Keratinocyte (primary cell): Measurements from ENCODE around the gene RGS10. TPM values are rescaled to one million over a fixed set of nuclear protein-coding genes. Genes with fewer than 3 reads are reported as not detected.
"Not testable (repeated sequence)": the region's sequence is repeated elsewhere in the genome, so short reads cannot be mapped to it uniquely, and the experiment has no call there.

Experiments used
- DNase-seq: peaks from one replicate; pipeline ENCODE4 v3.0.0-alpha.2; 2011; ENCODE audit warnings: low read depth, missing footprints, low spot score
- FAIRE-seq: peaks from 2 replicates; lab custom pipeline; 2011; peaks lifted over from hg19 to GRCh38; lab: Jason Lieb, UNC
- H2AFZ ChIP-seq: 2 replicates; pipeline ENCODE4 v1.6.0; 2012; ENCODE audit warnings: low read length, control low read depth, inconsistent platforms; ENCODE audit not compliant: control insufficient read depth
- H3K27ac ChIP-seq: 2 replicates; pipeline ENCODE4 v1.5.1; 2011; ENCODE audit warnings: low read length; ENCODE audit not compliant: control insufficient read depth, insufficient read depth
- H3K27me3 ChIP-seq: 3 replicates; pipeline ENCODE4 v1.6.0; 2011; ENCODE audit warnings: low read length; ENCODE audit not compliant: control insufficient read depth, insufficient read depth; ENCODE audit errors: extremely low read depth
- H3K36me3 ChIP-seq, 2 experiments: 2 replicates in 1 of 2; 3 replicates in 1 of 2; pipeline ENCODE4 v1.5.1; 2011; ENCODE audit warnings: low read length in 2 of 2, mild to moderate bottlenecking in 1 of 2; ENCODE audit not compliant: control insufficient read depth in 2 of 2, insufficient read depth in 2 of 2; ENCODE audit errors: extremely low read depth in 1 of 2
- H3K4me1 ChIP-seq: 3 replicates; pipeline ENCODE4 v1.5.1; 2011; ENCODE audit warnings: low read length; ENCODE audit not compliant: control insufficient read depth, insufficient read depth; ENCODE audit errors: extremely low read depth
- H3K4me2 ChIP-seq: 3 replicates; pipeline ENCODE4 v1.6.0; 2011; ENCODE audit warnings: low read depth, low read length; ENCODE audit not compliant: control insufficient read depth, insufficient read depth; ENCODE audit errors: extremely low read depth
- H3K4me3 ChIP-seq, 3 experiments: fragments of 200-600 bp in 1 of 3; sonication (generic) in 1 of 3; 2 replicates in 2 of 3; 3 replicates in 1 of 3; pipeline ENCODE4 v1.5.1; 2011 to 2016; ENCODE audit warnings: low read length in 3 of 3, mild to moderate bottlenecking in 3 of 3, control low read depth in 2 of 3, inconsistent platforms in 1 of 3, low read depth in 1 of 3, mixed read lengths in 1 of 3, mixed run types in 1 of 3, moderate library complexity in 1 of 3; ENCODE audit not compliant: control insufficient read depth in 2 of 3, insufficient read depth in 2 of 3; ENCODE audit errors: extremely low read depth in 1 of 3
- H3K79me2 ChIP-seq: 2 replicates; pipeline ENCODE4 v1.6.0; 2012; ENCODE audit warnings: low read length; ENCODE audit not compliant: control insufficient read depth, insufficient read depth
- H3K9ac ChIP-seq: 3 replicates; pipeline ENCODE4 v1.6.0; 2011; ENCODE audit warnings: low read length; ENCODE audit not compliant: control insufficient read depth, insufficient read depth; ENCODE audit errors: extremely low read depth
- H3K9me1 ChIP-seq: 3 replicates; pipeline ENCODE4 v1.6.0; 2011; ENCODE audit warnings: low read length; ENCODE audit not compliant: control insufficient read depth, insufficient read depth; ENCODE audit errors: extremely low read depth
- H3K9me3 ChIP-seq: 2 replicates; pipeline ENCODE4 v1.5.1; 2012; ENCODE audit warnings: low read depth, low read length; ENCODE audit not compliant: control insufficient read depth
- H4K20me1 ChIP-seq: 3 replicates; pipeline ENCODE4 v1.6.0; 2011; ENCODE audit warnings: low read length; ENCODE audit not compliant: control insufficient read depth, insufficient read depth; ENCODE audit errors: extremely low read depth
- EZH2 ChIP-seq: IDR thresholded peaks from one replicate; pipeline ENCODE4 v1.6.1; 2012; ENCODE audit warnings: inconsistent platforms, mild to moderate bottlenecking, low read length, moderate library complexity
- dilution Hi-C: fragments of 300-500 bp; cut with MboI; formaldehyde crosslinking; loops from one replicate; pipeline ENCODE4 v1.7.0; 2020; ENCODE audit warnings: low sequenced_read_pairs; ENCODE audit not compliant: extremely low pct_ligation_motif_present
- polyA plus RNA-seq, 5 experiments: library from polyadenylated mRNA; depleted of rRNA in 3 of 5; stranded (reverse) in 3 of 5; stranded (forward) in 1 of 5; unstranded in 1 of 5; fragments of >200 nt; gene quantifications; 1 replicate in 1 of 5; 2 replicates in 3 of 5; 3 replicates in 1 of 5; pipeline versions ENCODE4 v1.2.1 to v1.2.3, GENCODE V29; 2011 to 2012; ENCODE audit warnings: missing spikeins in 2 of 5, low read depth in 1 of 5, low replicate concordance in 1 of 5
- TF ChIP-seq, protein P1 (sequence below), 3 experiments: IDR thresholded peaks in 1 of 3; conservative IDR thresholded peaks in 1 of 3; optimal IDR thresholded peaks in 1 of 3; 2 replicates in 2 of 3; 3 replicates in 1 of 3; pipeline versions ENCODE3 to v1.5.1; 2011; ENCODE audit warnings: low read length in 3 of 3, mild to moderate bottlenecking in 3 of 3, moderate library complexity in 2 of 3, control low read depth in 1 of 3, inconsistent platforms in 1 of 3; ENCODE audit not compliant: insufficient read depth in 2 of 3; ENCODE audit errors: extremely low read depth in 1 of 3

Gene RGS10
- polyA plus RNA-seq, 1 donor (not counting 4 experiments of a cell fraction or from before 2014, with no cell fraction given) = 87.8 TPM

DNA sequence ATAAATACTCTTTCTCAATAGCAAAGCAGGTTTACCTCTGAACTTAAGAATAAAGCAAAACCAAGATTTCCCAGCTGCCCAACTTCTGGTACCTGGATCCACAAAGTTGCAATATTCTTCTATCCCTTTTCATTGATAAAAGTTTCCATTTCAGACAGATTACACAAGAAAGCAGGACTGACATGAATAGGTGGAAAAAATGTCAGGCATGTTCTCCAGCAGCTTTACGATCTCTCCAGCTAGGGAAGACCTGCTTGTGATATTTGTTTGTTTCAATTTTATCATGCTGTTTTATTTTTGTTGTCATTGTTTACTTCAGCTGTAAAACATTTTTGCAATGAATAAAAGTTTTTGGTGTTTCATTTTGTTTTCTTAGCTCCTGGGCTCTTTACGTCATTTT, 9.0 kb downstream of the RGS10 start:
- Histone ChIP-seq H3K4me1 (peaks cover 12% of the 10 kb centered on the region), H4K20me1 (no peaks in the 10 kb centered on the region), H3K4me3 (no peak overlapping the region), H3K27me3 (no peaks in the 10 kb centered on the region), H3K4me2 (no peak overlapping the region), H3K79me2 (peaks cover 73% of the 10 kb centered on the region), H3K36me3 (peaks cover 0 to 4% of the 10 kb centered on the region in 2 experiments), H3K9me3 (no peaks in the 10 kb centered on the region), H3K9ac (no peak overlapping the region), H3K9me1 (no peaks in the 10 kb centered on the region), H3K27ac (no peak overlapping the region), H2AFZ (no peak overlapping the region)
- dilution Hi-C loops = no loop called here
- DNase-seq = no peak
- no peak for FAIRE-seq
- TF ChIP-seq, protein P1, sequence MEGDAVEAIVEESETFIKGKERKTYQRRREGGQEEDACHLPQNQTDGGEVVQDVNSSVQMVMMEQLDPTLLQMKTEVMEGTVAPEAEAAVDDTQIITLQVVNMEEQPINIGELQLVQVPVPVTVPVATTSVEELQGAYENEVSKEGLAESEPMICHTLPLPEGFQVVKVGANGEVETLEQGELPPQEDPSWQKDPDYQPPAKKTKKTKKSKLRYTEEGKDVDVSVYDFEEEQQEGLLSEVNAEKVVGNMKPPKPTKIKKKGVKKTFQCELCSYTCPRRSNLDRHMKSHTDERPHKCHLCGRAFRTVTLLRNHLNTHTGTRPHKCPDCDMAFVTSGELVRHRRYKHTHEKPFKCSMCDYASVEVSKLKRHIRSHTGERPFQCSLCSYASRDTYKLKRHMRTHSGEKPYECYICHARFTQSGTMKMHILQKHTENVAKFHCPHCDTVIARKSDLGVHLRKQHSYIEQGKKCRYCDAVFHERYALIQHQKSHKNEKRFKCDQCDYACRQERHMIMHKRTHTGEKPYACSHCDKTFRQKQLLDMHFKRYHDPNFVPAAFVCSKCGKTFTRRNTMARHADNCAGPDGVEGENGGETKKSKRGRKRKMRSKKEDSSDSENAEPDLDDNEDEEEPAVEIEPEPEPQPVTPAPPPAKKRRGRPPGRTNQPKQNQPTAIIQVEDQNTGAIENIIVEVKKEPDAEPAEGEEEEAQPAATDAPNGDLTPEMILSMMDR (optimal IDR thresholded peaks at IDR 0.05 in 1 of 3, IDR thresholded peaks at IDR 0.05 in 1 of 3, conservative IDR thresholded peaks at IDR 0.05 in 1 of 3; ENCODE audit: extremely low read depth in 1 of 3, insufficient read depth in 2 of 3, low read length in 3 of 3) = no peak
- no peak for TF ChIP-seq EZH2

DNA sequence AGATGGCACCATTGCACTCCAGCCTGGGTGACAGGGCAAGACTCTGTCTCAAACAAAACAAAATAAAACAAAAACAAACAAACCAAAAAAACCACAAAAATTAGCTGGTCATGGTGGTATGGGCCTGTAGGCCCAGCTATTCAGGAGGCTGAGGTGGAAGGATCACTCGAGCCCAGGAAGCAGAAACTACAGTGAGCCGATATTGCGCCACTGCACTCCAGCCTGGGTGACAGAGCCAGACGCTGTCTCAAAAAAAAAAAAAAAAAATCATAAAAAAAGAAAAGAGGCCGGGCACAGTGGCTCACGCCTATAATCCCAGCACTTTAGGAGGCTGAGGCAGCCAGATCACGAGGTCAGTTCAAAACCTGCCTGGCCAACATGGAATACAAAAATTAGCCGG, 9.7 kb downstream of the RGS10 start:
- H3K79me2 ChIP-seq = peaks cover 69% of the 10 kb centered on the region
- H3K4me3 ChIP-seq, H3K9ac ChIP-seq, H3K27me3 ChIP-seq, H3K36me3 ChIP-seq, H3K27ac ChIP-seq, H2AFZ ChIP-seq, dilution Hi-C loops, H3K9me3 ChIP-seq, DNase-seq, H3K4me1 ChIP-seq, H3K4me2 ChIP-seq, FAIRE-seq, H3K9me1 ChIP-seq, H4K20me1 ChIP-seq: not testable (repeated sequence)

DNA sequence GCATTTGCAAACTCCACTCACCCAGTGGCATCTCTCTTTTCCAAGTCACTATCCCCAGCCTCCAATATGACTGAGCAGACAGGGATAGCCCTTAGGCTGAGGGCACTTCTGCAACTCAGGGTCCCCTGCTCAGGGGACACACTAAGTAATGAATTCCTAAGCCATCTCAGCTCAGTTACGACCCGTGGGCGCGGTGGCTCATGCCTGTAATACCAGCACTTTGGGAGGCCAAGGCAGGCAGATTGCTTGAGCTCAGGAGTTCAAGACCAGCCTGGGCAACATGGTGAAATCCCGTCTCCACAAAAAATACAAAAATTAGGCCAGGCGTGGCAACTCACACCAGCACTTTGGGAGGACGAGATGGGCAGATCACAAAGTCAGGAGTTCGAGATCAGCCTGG, 10.3 kb downstream of the RGS10 start:
- H3K9me1 ChIP-seq, H3K9ac ChIP-seq, H3K4me2 ChIP-seq, FAIRE-seq, H3K27ac ChIP-seq, H3K4me3 ChIP-seq, H3K4me1 ChIP-seq, H3K36me3 ChIP-seq, H3K9me3 ChIP-seq, H3K27me3 ChIP-seq, dilution Hi-C loops, DNase-seq, H2AFZ ChIP-seq, H4K20me1 ChIP-seq: not testable (repeated sequence)
- H3K79me2 ChIP-seq = peaks cover 69% of the 10 kb centered on the region
